Measurements from ENCODE around the gene MXI1. TPM values are rescaled to one million over a fixed set of nuclear protein-coding genes. Genes with fewer than 3 reads are reported as not detected.

The MXI1 gene
- total RNA-seq, 4 donors from 2014 or later, result 58.2 to 100 (median 82.2) TPM

DNA sequence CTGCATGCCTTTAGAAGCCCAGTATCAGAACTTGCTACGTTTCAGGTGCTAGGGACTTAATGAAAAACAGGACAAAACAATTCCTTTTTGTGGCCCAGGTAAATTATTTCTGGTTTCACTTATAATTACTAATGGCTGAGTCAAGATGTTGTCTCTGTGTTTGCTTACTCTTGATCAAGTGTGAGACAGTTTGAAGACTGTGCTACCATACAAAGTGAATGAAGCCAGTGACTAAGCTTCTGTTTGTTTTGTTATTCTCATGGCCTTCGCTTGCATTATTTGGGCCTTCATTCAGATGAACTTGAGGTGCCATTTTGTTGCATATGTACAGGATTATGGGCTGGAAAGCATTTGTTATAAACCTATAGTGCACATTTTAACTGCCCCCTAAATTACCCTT is 79.4 kb downstream of the MXI1 start:
- TF ChIP-seq, protein P1, sequence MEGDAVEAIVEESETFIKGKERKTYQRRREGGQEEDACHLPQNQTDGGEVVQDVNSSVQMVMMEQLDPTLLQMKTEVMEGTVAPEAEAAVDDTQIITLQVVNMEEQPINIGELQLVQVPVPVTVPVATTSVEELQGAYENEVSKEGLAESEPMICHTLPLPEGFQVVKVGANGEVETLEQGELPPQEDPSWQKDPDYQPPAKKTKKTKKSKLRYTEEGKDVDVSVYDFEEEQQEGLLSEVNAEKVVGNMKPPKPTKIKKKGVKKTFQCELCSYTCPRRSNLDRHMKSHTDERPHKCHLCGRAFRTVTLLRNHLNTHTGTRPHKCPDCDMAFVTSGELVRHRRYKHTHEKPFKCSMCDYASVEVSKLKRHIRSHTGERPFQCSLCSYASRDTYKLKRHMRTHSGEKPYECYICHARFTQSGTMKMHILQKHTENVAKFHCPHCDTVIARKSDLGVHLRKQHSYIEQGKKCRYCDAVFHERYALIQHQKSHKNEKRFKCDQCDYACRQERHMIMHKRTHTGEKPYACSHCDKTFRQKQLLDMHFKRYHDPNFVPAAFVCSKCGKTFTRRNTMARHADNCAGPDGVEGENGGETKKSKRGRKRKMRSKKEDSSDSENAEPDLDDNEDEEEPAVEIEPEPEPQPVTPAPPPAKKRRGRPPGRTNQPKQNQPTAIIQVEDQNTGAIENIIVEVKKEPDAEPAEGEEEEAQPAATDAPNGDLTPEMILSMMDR (IDR thresholded peaks at IDR 0.05; ENCODE audit: low read depth), result no peak

GRCh38 chr10:110296966-110297365 is 89.6 kb downstream of the MXI1 start:
- TF ChIP-seq, protein P1 (IDR thresholded peaks at IDR 0.05; ENCODE audit: low read depth), result no peak

- TF ChIP-seq, protein P1 (IDR thresholded peaks at IDR 0.05; ENCODE audit: low read depth), result no peak
Measured at GRCh38 chr10:110300486-110300986, 93.1 kb downstream of the MXI1 start.

- TF ChIP-seq, protein P1 (IDR thresholded peaks at IDR 0.05; ENCODE audit: low read depth), result no peak
Measured at GRCh38 chr10:110303681-110304080, 96.3 kb downstream of the MXI1 start.

- TF ChIP-seq, protein P1 (IDR thresholded peaks at IDR 0.05; ENCODE audit: low read depth), result no peak
Measured at GRCh38 chr10:110304394-110304779, 97.0 kb downstream of the MXI1 start.

DNA sequence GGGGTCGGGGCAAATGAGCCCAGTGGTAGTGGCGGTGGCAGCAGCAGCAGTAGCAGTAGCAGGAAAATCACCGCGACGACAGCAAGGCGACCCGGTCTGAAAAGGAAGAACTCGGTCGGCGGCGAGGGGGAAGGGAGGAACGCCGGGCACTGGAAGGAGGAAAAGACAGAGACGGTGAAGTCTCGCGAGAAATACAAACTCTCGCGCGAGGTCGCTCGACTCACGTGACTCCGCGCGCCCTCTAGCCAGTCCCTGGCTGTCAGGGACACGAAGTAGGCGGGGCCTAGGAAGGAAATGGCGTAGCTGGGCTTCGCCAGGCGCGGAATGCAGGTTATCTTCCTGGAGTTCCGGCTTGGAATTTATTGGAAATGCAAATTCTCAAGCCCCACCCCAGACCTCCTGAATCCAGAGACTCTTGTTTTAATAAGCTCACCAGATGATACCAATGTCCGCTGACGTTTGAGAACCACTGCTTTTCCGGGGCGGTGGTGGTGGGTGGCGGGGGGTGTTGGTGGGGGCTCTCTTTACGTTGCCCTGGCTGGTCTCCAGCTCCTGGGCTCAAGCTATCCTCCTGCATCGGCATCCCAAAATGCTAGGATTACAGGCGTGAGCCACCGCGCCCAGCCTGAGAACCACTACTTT is 97.5 kb downstream of the MXI1 start, which contains the start of gene SMNDC1:
Gene SMNDC1 (minus strand): TSS at position 141 of the 642 bp plus-strand sequence. CDS start 1,333 bp downstream, outside the sequence.
- TF ChIP-seq, protein P1 (IDR thresholded peaks at IDR 0.05; ENCODE audit: low read depth), result no peak

GRCh38 chr10:110305767-110306451 is 98.5 kb downstream of the MXI1 start:
- TF ChIP-seq, protein P1 (IDR thresholded peaks at IDR 0.05; ENCODE audit: low read depth), result no peak
